CD14-positive monocyte (primary cell): ENCODE data around the gene NR3C1. TPM values are rescaled to one million over a fixed set of nuclear protein-coding genes. Genes with fewer than 3 reads are reported as not detected.

Source experiments
- DNase-seq, 3 donors: peaks; one replicate each; pipeline ENCODE4 v3.0.0-alpha.2; 2011 to 2022
- H2AFZ ChIP-seq: 2 replicates; pipeline ENCODE4 v1.6.0; 2012; ENCODE audit warnings: mild to moderate bottlenecking, low read depth, low read length, inconsistent platforms; ENCODE audit not compliant: insufficient read depth, poor library complexity, severe bottlenecking
- H3K27ac ChIP-seq, 2 donors: 1 replicate in 1 of 2; 2 replicates in 1 of 2; pipeline ENCODE4 v1.5.1; 2012 to 2013; ENCODE audit warnings: low read length in 2 of 2, control low read depth in 1 of 2, inconsistent platforms in 1 of 2, low read depth in 1 of 2, mild to moderate bottlenecking in 1 of 2
- H3K27me3 ChIP-seq, 2 donors: one replicate each; pipeline versions ENCODE4 v1.6.0 to v1.6.1; 2011 to 2013; ENCODE audit warnings: low read length in 2 of 2; ENCODE audit not compliant: control insufficient read depth in 2 of 2, insufficient read depth in 2 of 2
- H3K36me3 ChIP-seq, 2 donors: replicated peaks in 1 of 2; 1 replicate in 1 of 2; 2 replicates in 1 of 2; pipeline versions ENCODE4 v1.5.1 to v1.6.1; 2012 to 2013; ENCODE audit warnings: low read length in 2 of 2, control low read depth in 1 of 2, inconsistent platforms in 1 of 2, mild to moderate bottlenecking in 1 of 2; ENCODE audit not compliant: insufficient read depth in 2 of 2, control insufficient read depth in 1 of 2
- H3K4me1 ChIP-seq, 2 donors: 1 replicate in 1 of 2; 2 replicates in 1 of 2; pipeline versions ENCODE4 v1.5.1 to v1.6.1; 2012 to 2013; ENCODE audit warnings: low read length in 2 of 2, control low read depth in 1 of 2, inconsistent platforms in 1 of 2, mild to moderate bottlenecking in 1 of 2, moderate library complexity in 1 of 2; ENCODE audit not compliant: insufficient read depth in 2 of 2, control insufficient read depth in 1 of 2
- H3K4me2 ChIP-seq: replicated peaks from 2 replicates; pipeline ENCODE3; 2012; ENCODE audit warnings: low read length, moderate library complexity, mild to moderate bottlenecking; ENCODE audit not compliant: poor library complexity, severe bottlenecking; ENCODE audit errors: extremely low read depth
- H3K4me3 ChIP-seq, 3 experiments: fragments of 200-600 bp in 1 of 3; sonication (generic) in 1 of 3; replicated peaks in 1 of 3; 1 replicate in 2 of 3; 2 replicates in 1 of 3; pipeline ENCODE4 v1.5.1; 2011 to 2013; ENCODE audit warnings: low read length in 3 of 3, mild to moderate bottlenecking in 3 of 3, control low read depth in 2 of 3, low read depth in 2 of 3, inconsistent platforms in 1 of 3, moderate library complexity in 1 of 3
- H3K79me2 ChIP-seq: 2 replicates; pipeline ENCODE4 v1.6.0; 2012; ENCODE audit warnings: mild to moderate bottlenecking, control low read depth, inconsistent platforms, low read length, moderate library complexity; ENCODE audit not compliant: insufficient read depth
- H3K9ac ChIP-seq: 2 replicates; pipeline ENCODE4 v1.6.0; 2017; ENCODE audit warnings: low read length, mild to moderate bottlenecking; ENCODE audit not compliant: insufficient read depth, poor library complexity, severe bottlenecking
- H3K9me3 ChIP-seq, 2 donors: replicated peaks in 1 of 2; 1 replicate in 1 of 2; 2 replicates in 1 of 2; pipeline versions ENCODE4 v1.5.1 to v1.6.1; 2012 to 2013; ENCODE audit warnings: low read length in 2 of 2, control low read depth in 1 of 2; ENCODE audit not compliant: control insufficient read depth in 1 of 2, insufficient read depth in 1 of 2
- H4K20me1 ChIP-seq: 2 replicates; pipeline ENCODE4 v1.6.0; 2012; ENCODE audit warnings: mild to moderate bottlenecking, low read length, control low read depth, moderate library complexity; ENCODE audit not compliant: insufficient read depth
- H3K27ac Mint-ChIP-seq, 7 donors: one replicate each; pipeline ENCODE4 v1.8.0; 2020; ENCODE audit warnings: mild to moderate bottlenecking in 7 of 7, mixed read lengths in 7 of 7, moderate library complexity in 6 of 7, inconsistent platforms in 2 of 7
- H3K27me3 Mint-ChIP-seq, 3 donors: one replicate each; pipeline ENCODE4 v1.8.0; 2021 to 2022; ENCODE audit warnings: low read depth in 3 of 3, mild to moderate bottlenecking in 3 of 3, mixed read lengths in 3 of 3, moderate library complexity in 3 of 3, inconsistent platforms in 1 of 3
- H3K36me3 Mint-ChIP-seq, 2 donors: one replicate each; pipeline ENCODE4 v1.8.0; 2020; ENCODE audit warnings: mixed read lengths in 2 of 2, inconsistent platforms in 1 of 2, mild to moderate bottlenecking in 1 of 2
- H3K4me1 Mint-ChIP-seq: one replicate; pipeline ENCODE4 v1.8.0; 2020; ENCODE audit warnings: mild to moderate bottlenecking, mixed read lengths
- H3K4me3 Mint-ChIP-seq, 2 donors: one replicate each; pipeline ENCODE4 v1.8.0; 2020; ENCODE audit warnings: mild to moderate bottlenecking in 2 of 2, mixed read lengths in 2 of 2, moderate library complexity in 1 of 2
- H3K9me3 Mint-ChIP-seq, 7 donors: one replicate each; pipeline ENCODE4 v1.8.0; 2020 to 2022; ENCODE audit warnings: mixed read lengths in 7 of 7, mild to moderate bottlenecking in 6 of 7, moderate library complexity in 6 of 7, inconsistent platforms in 2 of 7
- WGBS: methylation state at CpG from one replicate; pipeline ENCODE4 v1.1.5; 2013; ENCODE audit warnings: missing lambda C conversion rate; ENCODE audit not compliant: insufficient coverage; 5-methylcytosine and 5-hydroxymethylcytosine counted together
- intact Hi-C, 2 donors: fragments of 100-400 bp; cut with micrococcal nuclease; formaldehyde crosslinking; loops; one replicate each; pipeline versions ENCODE4 v1.15.0 to v1.15.1; 2023
- polyA plus RNA-seq, 3 donors: library from polyadenylated mRNA; depleted of rRNA in 1 of 3; unstranded in 2 of 3; stranded (reverse) in 1 of 3; fragments of 300-500 nt in 2 of 3; fragments of >200 nt in 1 of 3; fragmentation: Illumina TruSeq in 2 of 3; gene quantifications; 1 replicate in 2 of 3; 2 replicates in 1 of 3; pipeline ENCODE4 v1.2.3, GENCODE V29; 2012 to 2021
- TF ChIP-seq, protein P1 (sequence below): fragments of 200-600 bp; IDR thresholded peaks from one replicate; pipeline ENCODE4 v1.8.0; 2022; ENCODE audit warnings: antibody characterized with exemption, mild to moderate bottlenecking

The NR3C1 gene
- polyA plus RNA-seq, 3 donors: 25.4 to 82.8 (median 75.1) TPM

DNA sequence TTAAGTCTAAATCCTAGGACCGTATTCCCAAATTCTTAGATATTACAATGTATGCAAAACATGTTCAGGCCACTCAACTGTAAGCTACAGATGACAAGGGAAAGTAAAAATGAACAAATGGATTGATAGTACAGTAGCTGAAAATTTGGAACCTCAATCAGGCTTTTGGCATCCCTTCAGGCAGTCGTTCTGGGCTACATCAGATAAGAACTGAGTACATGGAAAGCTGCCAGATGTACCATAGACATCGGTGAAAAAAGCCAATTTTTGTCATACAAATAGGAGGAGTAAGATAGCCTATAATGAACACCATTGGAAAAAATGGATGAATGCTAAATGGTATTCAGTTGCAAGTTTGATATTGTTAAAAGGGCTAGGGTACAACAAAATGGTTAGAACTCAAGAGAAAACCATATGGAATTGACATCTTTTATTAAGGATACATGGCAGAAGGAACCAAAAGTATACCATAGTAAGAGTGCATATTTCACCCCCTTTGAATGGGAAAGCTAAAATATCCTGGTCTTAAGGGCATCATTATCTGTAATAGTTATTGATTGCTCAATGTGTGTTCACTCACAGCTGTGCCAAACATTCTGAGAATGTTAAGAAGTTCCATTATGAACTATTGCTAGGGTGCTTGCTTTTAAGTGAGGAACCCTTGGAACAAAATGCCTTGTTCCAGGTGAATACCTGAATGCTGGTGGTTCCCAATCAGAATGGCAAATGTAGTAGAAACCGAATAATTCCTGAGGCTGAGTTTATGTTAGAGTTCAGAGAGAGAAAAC lies 86.4 kb downstream of the NR3C1 start:
- H2AFZ ChIP-seq: no peak overlapping the region
- H3K27me3 ChIP-seq: no peaks in the 10 kb centered on the region
- no CpG with 5 or more reads among the region's 4 CpGs for WGBS
- no peaks in the 10 kb centered on the region for H3K27me3 Mint-ChIP-seq
- H4K20me1 ChIP-seq: peaks cover 100% of the 10 kb centered on the region
- no peaks in the 10 kb centered on the region for H3K9me3 ChIP-seq
- H3K27ac ChIP-seq: no peak overlapping the region
- peak overlapping the region in 1 of 7 donors; percentile 26 for H3K27ac Mint-ChIP-seq
- no peaks in the 10 kb centered on the region for H3K9me3 Mint-ChIP-seq
- H3K9ac ChIP-seq: no peak overlapping the region
- TF ChIP-seq, protein P1, sequence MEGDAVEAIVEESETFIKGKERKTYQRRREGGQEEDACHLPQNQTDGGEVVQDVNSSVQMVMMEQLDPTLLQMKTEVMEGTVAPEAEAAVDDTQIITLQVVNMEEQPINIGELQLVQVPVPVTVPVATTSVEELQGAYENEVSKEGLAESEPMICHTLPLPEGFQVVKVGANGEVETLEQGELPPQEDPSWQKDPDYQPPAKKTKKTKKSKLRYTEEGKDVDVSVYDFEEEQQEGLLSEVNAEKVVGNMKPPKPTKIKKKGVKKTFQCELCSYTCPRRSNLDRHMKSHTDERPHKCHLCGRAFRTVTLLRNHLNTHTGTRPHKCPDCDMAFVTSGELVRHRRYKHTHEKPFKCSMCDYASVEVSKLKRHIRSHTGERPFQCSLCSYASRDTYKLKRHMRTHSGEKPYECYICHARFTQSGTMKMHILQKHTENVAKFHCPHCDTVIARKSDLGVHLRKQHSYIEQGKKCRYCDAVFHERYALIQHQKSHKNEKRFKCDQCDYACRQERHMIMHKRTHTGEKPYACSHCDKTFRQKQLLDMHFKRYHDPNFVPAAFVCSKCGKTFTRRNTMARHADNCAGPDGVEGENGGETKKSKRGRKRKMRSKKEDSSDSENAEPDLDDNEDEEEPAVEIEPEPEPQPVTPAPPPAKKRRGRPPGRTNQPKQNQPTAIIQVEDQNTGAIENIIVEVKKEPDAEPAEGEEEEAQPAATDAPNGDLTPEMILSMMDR: no peak
- H3K4me1 ChIP-seq: peaks cover under 1 to 2% of the 10 kb centered on the region in 2 donors
- H3K36me3 ChIP-seq: peaks cover 15 to 39% of the 10 kb centered on the region in 2 donors
- H3K4me3 Mint-ChIP-seq: no peak overlapping the region
- H3K79me2 ChIP-seq: peaks cover 99% of the 10 kb centered on the region
- H3K4me2 ChIP-seq: no peak overlapping the region
- H3K36me3 Mint-ChIP-seq: peaks cover 22 to 28% of the 10 kb centered on the region in 2 donors
- peaks cover 34% of the 10 kb centered on the region for H3K4me1 Mint-ChIP-seq
- H3K4me3 ChIP-seq: no peak overlapping the region
- no peak for DNase-seq
- intact Hi-C loops: no loop called here

DNA sequence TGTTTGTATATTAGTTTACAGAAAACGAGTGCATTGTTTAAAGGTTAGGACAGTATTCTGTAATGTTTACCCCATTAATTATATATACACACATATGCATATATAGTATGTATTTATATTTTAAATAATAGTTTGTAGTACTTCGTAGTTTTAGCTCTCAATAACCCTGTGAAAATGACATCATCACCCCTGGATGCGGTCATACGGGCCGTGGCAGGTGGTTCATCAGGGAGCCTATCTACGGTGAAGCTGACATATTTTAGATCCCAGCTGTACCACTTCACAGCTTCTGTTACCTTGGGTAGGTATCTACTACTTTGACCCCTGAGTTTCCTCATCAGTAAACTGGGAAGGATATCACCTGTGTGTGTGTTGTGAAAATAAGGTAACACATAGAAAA lies 87.1 kb downstream of the NR3C1 start:
- H3K4me1 Mint-ChIP-seq: peaks cover 35% of the 10 kb centered on the region

More for the DNA sequence above, 87.1 kb downstream of the NR3C1 start:
- Mint-ChIP-seq H3K36me3 (peaks cover 26 to 31% of the 10 kb centered on the region in 2 donors), H3K27ac (no peak overlapping the region), H3K9me3 (no peaks in the 10 kb centered on the region), H3K4me3 (no peak overlapping the region), H3K27me3 (no peaks in the 10 kb centered on the region)
- H3K27ac ChIP-seq: no peak overlapping the region
- no peak for DNase-seq
- H3K4me3 ChIP-seq: no peak overlapping the region
- no peak overlapping the region for H2AFZ ChIP-seq
- H3K36me3 ChIP-seq: peaks cover 22 to 46% of the 10 kb centered on the region in 2 donors
- 100% methylated on average over 3 of the region's 6 CpGs for WGBS
- H3K79me2 ChIP-seq: peaks cover 99% of the 10 kb centered on the region
- intact Hi-C loops: no loop called here
- H3K4me1 ChIP-seq: peaks cover 7 to 8% of the 10 kb centered on the region in 2 donors
- H3K9me3 ChIP-seq: no peaks in the 10 kb centered on the region
- no peaks in the 10 kb centered on the region for H3K27me3 ChIP-seq
- H3K9ac ChIP-seq: no peak overlapping the region
- TF ChIP-seq, protein P1: no peak
- H4K20me1 ChIP-seq: peaks cover 100% of the 10 kb centered on the region
- H3K4me2 ChIP-seq: no peak overlapping the region
